Measurements from ENCODE around the gene MSH3.
"Not testable (repeated sequence)": the region's sequence is repeated elsewhere in the genome, so short reads cannot be mapped to it uniquely, and the experiment has no call there.

MSH3 gene

DNA sequence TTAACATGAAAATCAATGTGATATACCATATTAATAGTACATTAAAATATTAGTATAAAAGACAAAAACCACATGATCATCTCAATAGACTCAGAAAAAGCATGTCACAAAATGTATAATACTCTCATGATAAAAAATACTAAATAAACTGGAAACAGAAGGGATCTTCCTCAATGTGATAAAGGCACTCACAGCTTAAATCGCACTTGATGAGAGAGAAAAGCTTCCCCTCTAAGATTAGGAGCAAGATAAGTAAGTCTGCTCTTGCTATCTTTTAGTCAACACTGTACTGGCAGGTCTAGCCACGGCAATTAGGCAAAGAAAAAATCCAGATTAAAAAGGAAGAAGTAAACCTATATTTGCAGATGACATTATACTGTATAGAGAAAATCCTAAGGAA is 21.8 kb upstream of the MSH3 start:
- no peak for DNase-seq
- H3K4me1 Mint-ChIP-seq, result peaks cover 2% of the 10 kb centered on the region
- H3K9me3 Mint-ChIP-seq, result no peaks in the 10 kb centered on the region
- CTCF ChIA-PET, result no interaction called here
- no peak overlapping the region for H3K27ac Mint-ChIP-seq
- no peaks in the 10 kb centered on the region for H3K27me3 Mint-ChIP-seq
- H3K36me3 Mint-ChIP-seq, result peaks cover 51% of the 10 kb centered on the region
- H3K4me3 Mint-ChIP-seq, result no peak overlapping the region

DNA sequence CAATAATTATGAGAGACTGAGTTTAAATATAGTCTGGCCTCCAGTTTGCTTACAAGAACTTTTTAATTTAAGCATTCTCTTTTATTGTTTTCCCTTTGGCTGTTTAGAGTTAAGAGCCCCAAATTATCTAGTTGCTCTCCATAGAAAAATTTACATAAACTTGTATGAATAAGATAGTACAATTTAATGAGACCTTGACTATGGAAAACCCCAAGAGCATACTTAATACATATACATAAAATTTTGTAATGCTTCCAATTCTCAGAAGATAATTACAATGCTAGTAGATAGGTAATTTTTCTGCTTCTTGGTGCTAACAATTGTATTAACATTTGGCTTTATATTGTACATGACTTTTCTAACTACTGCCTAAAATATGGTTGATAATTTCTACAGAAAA is 20.3 kb upstream of the MSH3 start:
- Mint-ChIP-seq H3K4me1 (peaks cover 4% of the 10 kb centered on the region), H3K9me3 (no peaks in the 10 kb centered on the region), H3K4me3 (no peak overlapping the region), H3K36me3 (peaks cover 60% of the 10 kb centered on the region), H3K27me3 (no peaks in the 10 kb centered on the region), H3K27ac (no peak overlapping the region)
- CTCF ChIA-PET, result no interaction called here
- no peak for DNase-seq

DNA sequence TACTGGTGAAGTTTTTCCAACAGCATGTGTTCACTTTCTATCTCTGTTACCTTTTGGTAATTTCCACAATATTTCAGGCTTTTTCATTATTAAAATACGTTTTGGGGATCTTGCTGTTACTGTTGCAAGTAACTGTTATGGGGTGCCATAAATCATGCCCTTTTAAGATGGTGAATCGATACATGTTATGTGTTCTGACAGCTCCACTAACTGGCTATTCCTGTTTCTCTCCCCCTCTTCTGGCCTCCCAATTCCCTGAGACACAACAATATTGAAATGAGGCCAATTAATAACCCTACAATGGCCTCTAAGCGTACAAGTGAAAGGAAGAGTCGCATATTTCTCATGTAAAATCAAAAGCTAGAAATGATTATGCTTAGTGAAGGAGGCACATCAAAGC is 13.1 kb upstream of the MSH3 start:
- no peak for DNase-seq
- CTCF ChIA-PET, result interaction anchor here (1.4 kb wide), 1 partner anchor 31 kb away, joined by 3 read pairs; no protein-coding TSS in a partner anchor
- no peaks in the 10 kb centered on the region for H3K9me3 Mint-ChIP-seq
- no peak overlapping the region for H3K4me3 Mint-ChIP-seq
- peaks cover 2% of the 10 kb centered on the region for H3K4me1 Mint-ChIP-seq
- H3K36me3 Mint-ChIP-seq, result peaks cover 68% of the 10 kb centered on the region
- no peak overlapping the region for H3K27ac Mint-ChIP-seq
- no peaks in the 10 kb centered on the region for H3K27me3 Mint-ChIP-seq

DNA sequence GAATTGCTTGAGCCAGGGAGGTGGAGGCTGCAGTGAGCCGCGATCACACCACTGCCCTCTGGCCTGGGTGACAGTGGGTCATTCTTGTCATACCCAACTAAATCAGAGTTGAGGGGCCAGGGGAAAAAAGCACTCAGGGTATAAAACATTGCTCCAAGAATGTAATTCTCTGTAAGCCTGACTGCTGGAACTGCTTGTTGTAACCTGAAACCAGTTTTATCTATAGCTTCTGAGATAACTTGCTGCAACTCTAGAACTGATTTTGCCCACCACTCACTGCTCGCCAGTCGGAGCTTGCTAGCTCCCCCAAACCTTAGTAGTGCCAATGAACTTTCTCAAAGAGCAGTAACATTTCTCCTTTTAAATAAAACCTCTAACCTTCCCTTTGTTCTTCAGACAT is 9.6 kb upstream of the MSH3 start:
- DNase-seq, result no peak
- H3K27me3 Mint-ChIP-seq, result no peaks in the 10 kb centered on the region
- H3K9me3 Mint-ChIP-seq, result no peaks in the 10 kb centered on the region
- no peak overlapping the region for H3K27ac Mint-ChIP-seq
- H3K36me3 Mint-ChIP-seq, result peaks cover 71% of the 10 kb centered on the region
- H3K4me1 Mint-ChIP-seq, result peaks cover 7% of the 10 kb centered on the region
- CTCF ChIA-PET, result no interaction called here
- no peak overlapping the region for H3K4me3 Mint-ChIP-seq

DNA sequence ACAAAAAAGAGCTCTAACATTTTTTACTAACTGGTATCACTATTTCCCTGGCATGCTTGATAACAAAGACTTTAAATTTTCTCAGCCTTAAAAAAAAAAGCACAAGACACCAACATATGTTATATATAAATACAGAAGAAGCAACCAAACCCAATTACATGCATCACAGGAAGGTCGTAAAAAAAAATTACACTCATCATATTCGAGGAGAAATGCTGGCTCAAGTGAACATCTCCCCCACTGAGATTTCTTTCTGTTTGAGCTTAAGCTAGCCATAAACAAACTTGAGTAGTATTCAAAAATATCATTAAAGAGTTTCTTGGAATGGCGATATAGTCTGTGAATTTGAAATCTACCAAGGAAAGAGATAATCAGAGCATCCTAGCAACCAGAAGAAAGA is 7.5 kb upstream of the MSH3 start:
- Mint-ChIP-seq H3K27ac (no peak overlapping the region), H3K27me3 (no peaks in the 10 kb centered on the region), H3K4me3 (no peak overlapping the region), H3K36me3 (peaks cover 54% of the 10 kb centered on the region), H3K4me1 (peaks cover 7% of the 10 kb centered on the region), H3K9me3 (no peaks in the 10 kb centered on the region)
- no peak for DNase-seq
- CTCF ChIA-PET, result no interaction called here

DNA sequence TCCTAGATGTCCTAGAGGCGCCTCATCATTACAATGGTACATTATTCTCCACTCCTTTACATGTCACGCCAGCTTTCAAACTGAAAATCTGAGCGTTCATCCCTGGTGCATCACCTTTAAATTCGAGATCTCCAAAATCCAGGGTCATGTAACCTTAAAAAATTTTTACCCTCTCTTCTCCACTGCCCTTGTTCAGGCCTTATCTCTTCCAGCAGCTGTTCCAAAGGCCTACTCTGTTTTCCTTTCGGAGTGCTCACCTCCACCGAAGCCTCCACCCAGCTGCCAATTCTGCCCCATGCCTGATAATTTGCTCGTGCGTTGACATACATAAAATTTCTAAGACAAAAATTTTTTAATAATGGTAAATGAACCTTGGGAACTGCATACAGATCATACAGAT is 950 bp upstream of the MSH3 start:
- Mint-ChIP-seq H3K9me3 (no peaks in the 10 kb centered on the region), H3K27ac (peak overlapping the region; percentile 97), H3K4me1 (peaks cover 36% of the 10 kb centered on the region), H3K27me3 (no peaks in the 10 kb centered on the region), H3K36me3 (peaks cover 34% of the 10 kb centered on the region), H3K4me3 (peak overlapping the region; percentile 87)
- CTCF ChIA-PET, result interaction anchor here (0.5 to 0.7 kb wide), 2 partner anchors 16 to 630 kb away, joined by 3 read pairs; no protein-coding TSS in a partner anchor
- DNase-seq, result no peak

DNA sequence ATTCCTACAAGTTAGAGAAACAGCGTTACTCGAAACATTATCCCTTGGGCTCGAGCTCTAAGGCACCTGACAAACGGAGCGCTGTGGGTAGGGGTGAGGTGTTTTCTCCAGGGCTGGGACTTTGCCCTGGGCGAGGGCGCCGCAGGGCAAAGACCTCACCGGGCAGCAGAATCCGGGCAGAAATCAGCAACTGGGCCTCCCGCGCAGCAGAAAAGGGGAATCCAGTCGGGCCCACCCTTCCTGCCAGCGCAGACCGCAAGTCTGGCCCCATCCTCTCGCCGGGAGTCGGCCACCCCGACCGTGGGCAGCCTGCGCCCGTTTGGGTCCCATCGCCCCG is 430 bp upstream of the MSH3 start:
- peak overlapping the region; percentile 87 for H3K4me3 Mint-ChIP-seq
- H3K9me3 Mint-ChIP-seq, result no peaks in the 10 kb centered on the region
- H3K27ac Mint-ChIP-seq, result peak overlapping the region; percentile 97
- CTCF ChIA-PET, result interaction anchor here (0.5 kb wide), 1 partner anchor 629 kb away, joined by 3 read pairs; no protein-coding TSS in a partner anchor
- peak; percentile 55 for DNase-seq
- peaks cover 36% of the 10 kb centered on the region for H3K4me1 Mint-ChIP-seq
- H3K27me3 Mint-ChIP-seq, result no peaks in the 10 kb centered on the region
- H3K36me3 Mint-ChIP-seq, result peaks cover 31% of the 10 kb centered on the region

DNA sequence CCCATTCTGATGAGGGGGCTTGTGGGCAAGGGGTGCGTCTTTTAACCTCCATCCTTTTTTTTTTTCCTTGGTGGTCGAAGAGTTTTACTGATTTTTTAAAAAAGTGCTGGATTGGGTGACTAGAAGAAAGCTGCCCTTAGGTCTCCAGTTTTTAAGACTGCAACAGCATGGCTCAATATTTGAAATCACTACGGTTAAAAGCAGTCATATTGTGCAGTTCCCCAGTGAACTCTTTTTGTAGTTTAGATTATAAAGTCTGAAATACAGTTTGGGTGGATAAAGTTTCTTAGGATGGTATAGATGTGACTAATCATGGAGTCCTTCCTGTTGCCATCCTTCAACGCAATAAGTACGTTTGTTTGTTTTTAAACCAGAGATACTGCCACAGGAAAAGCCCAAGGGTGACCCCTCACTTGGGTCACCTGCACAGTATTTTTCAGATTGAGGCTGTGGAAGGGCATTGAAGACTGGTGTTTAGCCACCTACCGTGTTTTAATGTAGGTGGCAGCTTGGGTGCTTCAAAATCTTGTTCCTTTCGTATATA is 851 bp downstream of the MSH3 start:
- Mint-ChIP-seq H3K36me3 (peaks cover 42% of the 10 kb centered on the region), H3K4me3 (peak overlapping the region; percentile 87), H3K27me3 (no peaks in the 10 kb centered on the region), H3K4me1 (peaks cover 38% of the 10 kb centered on the region), H3K27ac (peak overlapping the region; percentile 97), H3K9me3 (no peaks in the 10 kb centered on the region)
- CTCF ChIA-PET, result interaction anchor here (2.6 kb wide), 1 partner anchor 14 kb away, joined by 9 read pairs; no protein-coding TSS in a partner anchor
- DNase-seq, result no peak

DNA sequence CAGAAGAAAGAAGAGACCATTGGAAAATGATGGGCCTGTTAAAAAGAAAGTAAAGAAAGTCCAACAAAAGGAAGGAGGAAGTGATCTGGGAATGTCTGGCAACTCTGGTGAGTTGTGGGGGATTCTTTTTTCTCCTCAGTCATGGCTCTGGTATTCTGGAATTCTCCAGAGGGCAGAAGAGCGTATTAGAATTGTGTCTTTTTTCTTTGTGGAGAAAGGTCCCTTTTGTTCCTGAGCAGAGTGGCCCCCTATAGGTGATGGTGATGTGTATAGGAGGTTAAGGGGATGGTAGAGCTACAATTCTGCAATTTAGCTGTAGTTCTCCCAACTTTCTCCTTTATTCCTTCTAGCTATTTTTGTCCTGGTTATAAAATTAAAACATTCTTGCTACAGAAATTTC is 2.0 kb downstream of the MSH3 start:
- no peak for DNase-seq
- Mint-ChIP-seq H3K4me1 (peaks cover 41% of the 10 kb centered on the region), H3K36me3 (peaks cover 50% of the 10 kb centered on the region), H3K27ac (peak overlapping the region; percentile 97), H3K27me3 (no peaks in the 10 kb centered on the region), H3K9me3 (no peaks in the 10 kb centered on the region), H3K4me3 (peak overlapping the region; percentile 87)
- CTCF ChIA-PET, result interaction anchor here (1.7 to 2.6 kb wide), 2 partner anchors 13 to 16 kb away, joined by 8 to 9 read pairs; no protein-coding TSS in a partner anchor

DNA sequence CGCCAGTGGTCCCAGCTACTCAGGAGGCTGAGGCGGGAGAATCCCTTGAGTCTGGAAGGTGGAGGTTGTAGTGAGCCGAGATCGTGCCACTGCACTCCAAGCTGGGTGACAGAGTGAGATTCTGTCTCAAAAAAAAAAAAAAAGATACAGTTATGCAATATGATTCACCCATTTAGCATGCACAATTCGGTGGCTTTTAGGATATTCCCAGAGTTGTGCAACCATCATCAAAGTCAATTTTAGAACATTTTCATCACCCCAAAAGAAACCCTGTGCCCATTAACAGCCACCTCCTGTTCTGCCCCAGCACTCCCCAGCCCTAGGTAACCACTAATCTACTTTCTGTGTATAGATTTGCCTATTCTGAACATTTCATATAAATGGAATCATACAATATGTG is 4.7 kb downstream of the MSH3 start:
- no peaks in the 10 kb centered on the region for H3K27me3 Mint-ChIP-seq
- no peak overlapping the region for H3K4me3 Mint-ChIP-seq
- DNase-seq, result no peak
- H3K9me3 Mint-ChIP-seq, result no peaks in the 10 kb centered on the region
- H3K27ac Mint-ChIP-seq, result no peak overlapping the region
- H3K4me1 Mint-ChIP-seq, result peaks cover 29% of the 10 kb centered on the region
- H3K36me3 Mint-ChIP-seq, result peaks cover 62% of the 10 kb centered on the region
- CTCF ChIA-PET, result no interaction called here

DNA sequence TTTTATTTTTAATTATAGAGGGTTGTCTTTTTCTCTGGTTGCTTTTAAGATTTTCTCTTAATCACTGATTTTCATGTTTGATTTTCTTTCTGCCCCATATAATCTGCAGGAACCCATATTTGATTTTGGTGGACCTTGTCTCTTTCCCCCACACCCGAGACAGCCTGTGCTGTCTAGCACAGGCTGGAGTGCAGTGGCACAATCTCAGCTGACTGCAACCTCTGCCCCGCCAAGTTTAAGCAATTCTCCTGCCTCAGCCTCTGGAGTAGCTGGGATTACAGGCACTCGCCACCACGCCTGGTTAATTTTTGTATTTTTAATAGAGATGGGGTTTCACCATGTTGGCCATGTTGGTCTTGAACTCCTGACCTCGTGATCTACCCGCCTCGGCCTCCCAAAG is 6.2 kb downstream of the MSH3 start:
- peaks cover 71% of the 10 kb centered on the region for H3K36me3 Mint-ChIP-seq
- CTCF ChIA-PET, result interaction anchor here (1.1 kb wide), 1 partner anchor 12 kb away, joined by 5 read pairs; no protein-coding TSS in a partner anchor
- H3K4me3 Mint-ChIP-seq, H3K9me3 Mint-ChIP-seq, H3K27me3 Mint-ChIP-seq, H3K27ac Mint-ChIP-seq, DNase-seq: not testable (repeated sequence)
- H3K4me1 Mint-ChIP-seq, result peaks cover 22% of the 10 kb centered on the region

DNA sequence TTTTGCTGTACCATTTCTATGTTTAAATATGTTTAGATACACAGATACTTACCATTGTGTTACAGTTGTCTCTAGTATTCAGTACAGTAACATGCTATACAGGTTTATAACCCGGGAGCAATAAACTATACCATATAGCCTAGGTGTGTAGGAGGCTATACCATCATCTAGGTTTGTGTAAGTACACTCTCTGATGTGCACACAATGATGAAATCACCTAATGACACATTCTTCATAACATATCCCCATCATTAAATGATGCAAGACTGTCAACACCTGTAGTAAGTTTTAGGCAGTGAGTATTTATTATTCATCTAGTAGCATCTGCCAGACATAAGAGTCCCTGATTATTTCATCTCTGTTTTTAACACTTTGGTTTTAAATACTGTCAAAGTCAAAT is 7.7 kb downstream of the MSH3 start:
- Mint-ChIP-seq H3K4me3 (no peak overlapping the region), H3K36me3 (peaks cover 70% of the 10 kb centered on the region), H3K27me3 (no peaks in the 10 kb centered on the region), H3K9me3 (no peaks in the 10 kb centered on the region), H3K27ac (no peak overlapping the region), H3K4me1 (peaks cover 11% of the 10 kb centered on the region)
- CTCF ChIA-PET, result no interaction called here
- DNase-seq, result no peak

DNA sequence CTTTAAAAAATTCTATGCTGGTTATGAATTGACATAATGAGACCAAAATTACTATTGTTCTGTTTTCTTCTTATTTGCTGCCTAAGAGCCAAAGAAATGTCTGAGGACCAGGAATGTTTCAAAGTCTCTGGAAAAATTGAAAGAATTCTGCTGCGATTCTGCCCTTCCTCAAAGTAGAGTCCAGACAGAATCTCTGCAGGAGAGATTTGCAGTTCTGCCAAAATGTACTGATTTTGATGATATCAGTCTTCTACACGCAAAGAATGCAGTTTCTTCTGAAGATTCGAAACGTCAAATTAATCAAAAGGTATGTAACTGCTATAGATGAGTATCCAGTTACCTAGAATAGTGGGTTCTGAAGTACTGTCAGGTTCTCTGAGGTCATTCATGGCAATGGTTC is 10.6 kb downstream of the MSH3 start:
- CTCF ChIA-PET, result interaction anchor here (1.1 kb wide), 1 partner anchor 184 kb away, joined by 3 read pairs; no protein-coding TSS in a partner anchor
- Mint-ChIP-seq H3K36me3 (peaks cover 60% of the 10 kb centered on the region), H3K4me1 (peaks cover 7% of the 10 kb centered on the region), H3K27me3 (no peaks in the 10 kb centered on the region), H3K4me3 (no peak overlapping the region), H3K9me3 (no peaks in the 10 kb centered on the region), H3K27ac (no peak overlapping the region)
- DNase-seq, result no peak

DNA sequence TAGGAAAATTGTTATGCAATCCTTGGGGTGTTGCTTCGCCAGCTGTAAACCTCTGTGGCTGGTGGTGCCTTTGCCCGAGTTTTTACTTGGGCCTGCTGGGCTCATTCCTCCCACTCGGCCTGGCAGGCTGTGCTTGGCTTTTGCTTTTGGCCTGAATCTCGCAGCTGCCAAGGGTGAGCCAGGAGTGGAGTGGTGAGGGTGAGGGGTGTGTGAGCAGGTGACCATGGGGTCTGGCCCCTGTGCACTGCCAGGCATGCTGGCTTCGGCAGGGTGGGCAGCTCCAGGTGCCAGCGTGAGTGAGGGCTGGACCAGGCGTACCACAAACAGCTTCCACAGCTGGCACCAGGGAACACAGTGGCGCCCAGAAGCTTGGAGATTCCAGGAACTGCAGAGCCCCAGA is 12.9 kb downstream of the MSH3 start:
- no peak overlapping the region for H3K4me3 Mint-ChIP-seq
- peaks cover 4% of the 10 kb centered on the region for H3K4me1 Mint-ChIP-seq
- no peak for DNase-seq
- H3K27me3 Mint-ChIP-seq, result no peaks in the 10 kb centered on the region
- no peaks in the 10 kb centered on the region for H3K9me3 Mint-ChIP-seq
- CTCF ChIA-PET, result no interaction called here
- H3K27ac Mint-ChIP-seq, result no peak overlapping the region
- peaks cover 55% of the 10 kb centered on the region for H3K36me3 Mint-ChIP-seq

DNA sequence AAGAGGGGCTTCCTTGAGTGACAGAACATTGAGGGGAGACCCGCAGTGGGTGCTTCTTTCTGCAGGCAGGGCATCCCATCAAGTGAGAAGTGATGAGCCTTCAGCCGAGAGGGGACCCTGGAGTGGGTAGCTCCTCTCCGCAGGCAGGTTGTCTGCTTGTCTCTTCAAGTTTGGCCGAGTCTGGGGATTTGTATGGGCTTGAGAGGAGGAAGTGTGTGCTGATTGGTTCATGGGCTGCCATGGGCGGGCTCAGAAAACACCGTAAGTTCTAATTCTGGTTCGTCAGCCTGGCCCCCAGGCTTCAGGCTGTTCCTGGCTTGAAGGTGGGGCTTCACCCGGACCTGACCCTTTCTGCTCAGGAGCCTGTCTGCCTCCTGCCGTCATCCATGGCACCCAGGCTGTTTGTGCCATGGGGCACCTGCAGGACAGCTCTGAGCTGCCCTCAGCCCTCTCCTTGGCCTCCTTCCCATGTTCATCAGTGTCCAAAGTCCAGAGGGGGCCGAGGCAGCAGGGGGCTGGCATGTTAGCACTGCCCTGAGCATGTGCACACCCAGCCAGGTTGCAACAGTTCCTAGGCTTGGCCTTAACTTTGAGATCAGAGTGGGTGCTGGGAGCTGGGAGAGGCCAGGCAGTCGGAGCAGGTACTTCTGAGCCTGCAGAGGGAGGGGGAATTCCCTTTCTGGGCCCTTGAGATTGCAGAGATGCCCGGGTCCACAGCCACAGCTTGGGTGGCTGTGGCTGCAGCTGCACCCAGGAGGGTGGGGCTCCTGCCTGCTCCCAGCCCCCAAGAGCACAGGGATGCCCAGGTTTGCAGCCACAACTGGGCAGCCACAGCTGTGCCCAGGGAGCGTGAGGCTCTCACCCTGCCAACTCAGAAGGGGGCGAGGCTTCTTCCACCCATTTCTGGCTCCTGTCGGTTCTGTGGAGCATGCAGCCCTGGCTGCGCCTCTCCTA is 13.8 kb downstream of the MSH3 start:
- no peak for DNase-seq
- Mint-ChIP-seq H3K9me3 (no peaks in the 10 kb centered on the region), H3K36me3 (peaks cover 53% of the 10 kb centered on the region), H3K27me3 (no peaks in the 10 kb centered on the region), H3K27ac (no peak overlapping the region), H3K4me1 (peaks cover 4% of the 10 kb centered on the region), H3K4me3 (no peak overlapping the region)
- CTCF ChIA-PET, result interaction anchor here (0.7 to 2.7 kb wide), 4 partner anchors 12 to 360 kb away, joined by 3 to 9 read pairs (median 3); partner anchors contain the start of gene DHFR

Measured in activated naive CD4-positive, alpha-beta T cell treated with anti-CD3 and anti-CD28 coated beads, Interleukin-2, amount 10 ng/mL, durations not matched to agents 7 days and 5 days (primary cell).